Cerebellar nuclear complex (tissue), 1 donor: ENCODE measurements around the gene LRRC36.

ENCODE experiments used
- DNase-seq, 2 experiments: peaks; one replicate each; lab custom pipeline; 2025; lab: John Stamatoyannopoulos, UW

Gene LRRC36

DNA sequence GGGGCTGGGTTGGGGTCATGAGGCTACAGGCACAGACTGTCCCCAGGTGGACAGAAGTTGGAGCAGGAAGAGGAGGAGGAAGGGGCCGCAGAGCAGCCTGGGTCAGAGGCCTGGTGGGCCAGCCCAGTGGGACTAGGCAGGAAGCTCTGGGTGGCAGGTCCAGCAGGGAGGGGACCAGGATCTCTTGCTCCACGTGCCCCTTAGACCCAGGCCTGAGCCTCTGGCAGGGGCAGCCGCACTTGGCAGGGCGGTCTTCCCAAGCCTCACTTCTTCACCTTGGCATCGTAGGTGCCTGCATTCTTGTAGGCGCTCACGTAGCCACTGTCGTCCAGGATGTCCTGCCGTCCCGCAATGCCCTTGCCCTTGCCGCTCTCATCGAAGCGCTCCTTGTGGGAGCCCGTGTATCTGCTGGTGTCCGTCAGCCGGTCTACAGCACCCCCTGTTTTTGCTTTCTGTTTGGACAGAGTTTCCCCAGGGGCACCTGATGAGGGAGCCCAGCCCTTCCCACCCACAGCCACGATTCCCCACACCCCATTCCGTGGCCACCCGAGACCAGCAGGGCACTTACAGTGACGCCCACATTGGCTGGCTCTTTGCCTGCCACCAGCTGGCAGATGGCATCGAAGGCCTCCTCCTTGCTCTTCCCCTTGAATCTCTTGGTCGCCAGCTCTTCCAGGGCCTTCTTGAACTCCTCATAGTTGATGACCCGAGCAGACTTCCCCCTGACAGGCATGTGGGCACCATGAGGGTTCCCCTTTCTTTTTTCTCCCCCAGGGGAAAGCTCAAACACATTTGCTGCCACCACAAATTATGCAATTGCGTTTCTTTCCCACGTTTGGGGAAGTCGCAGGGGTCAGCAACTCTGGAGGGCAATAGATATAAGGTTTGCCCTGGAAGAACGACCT lies 63.5 kb downstream of the LRRC36 start:
- no peak for DNase-seq

DNA sequence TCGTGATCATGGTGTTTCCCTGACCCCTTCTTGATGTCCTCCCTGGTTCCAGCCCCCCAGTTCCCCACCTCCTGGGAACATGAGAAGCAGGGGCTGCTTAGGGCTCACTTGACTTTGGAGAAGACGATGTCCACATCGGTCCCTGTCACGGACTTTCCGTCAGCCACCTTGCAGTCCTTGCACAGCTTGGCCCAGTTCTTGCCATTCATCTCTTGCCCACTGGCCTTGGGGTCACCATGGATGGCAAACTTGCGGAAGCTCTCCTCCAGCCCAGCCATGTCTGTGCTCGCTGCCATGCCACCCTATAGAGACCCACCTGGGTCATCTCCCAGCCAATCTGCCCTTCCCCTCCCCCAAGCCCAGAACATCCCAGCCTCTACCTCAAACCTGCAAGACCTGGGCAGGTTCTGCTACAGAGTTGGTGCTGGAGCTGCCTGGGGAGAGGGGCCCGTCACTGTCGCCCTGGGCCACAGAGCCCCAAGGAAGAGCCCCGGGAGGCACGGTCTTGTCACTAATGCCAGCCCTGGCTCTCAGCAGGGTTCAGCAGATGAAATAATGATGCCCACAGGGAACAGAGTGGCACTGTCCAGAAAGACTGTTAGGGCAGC lies 64.3 kb downstream of the LRRC36 start:
- no peak for DNase-seq

GRCh38 chr16:67391424-67392300 lies 65.0 kb downstream of the LRRC36 start:
- DNase-seq, result no peak

- DNase-seq, result no peak
Measured at GRCh38 chr16:67392301-67393059, 65.9 kb downstream of the LRRC36 start.

GRCh38 chr16:67393111-67393787 lies 66.6 kb downstream of the LRRC36 start, which contains the start of gene TPPP3:
Gene TPPP3, minus strand, starts transcription at chr16:67393498. Its CDS starts 2,387 bp downstream, at chr16:67391111.
- no peak for DNase-seq

DNA sequence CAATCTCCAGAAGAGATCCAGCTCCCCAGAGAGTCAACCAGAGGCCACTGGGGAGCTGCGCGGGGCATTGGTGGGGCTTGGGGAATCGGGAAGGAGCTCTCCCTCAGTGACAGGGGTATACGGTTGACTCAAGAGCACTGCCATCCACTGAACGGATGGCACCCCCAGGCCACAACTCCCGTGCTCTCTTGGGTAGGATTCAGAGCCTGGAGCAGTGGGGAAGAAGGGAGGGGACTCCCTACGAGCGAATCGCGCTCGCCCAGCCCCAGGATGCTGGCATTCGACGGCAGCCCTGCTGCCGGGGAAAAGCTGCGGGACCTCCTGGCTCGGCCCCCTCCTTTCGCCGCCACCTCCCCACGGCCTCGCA lies 67.2 kb downstream of the LRRC36 start:
- DNase-seq, result no peak

DNA sequence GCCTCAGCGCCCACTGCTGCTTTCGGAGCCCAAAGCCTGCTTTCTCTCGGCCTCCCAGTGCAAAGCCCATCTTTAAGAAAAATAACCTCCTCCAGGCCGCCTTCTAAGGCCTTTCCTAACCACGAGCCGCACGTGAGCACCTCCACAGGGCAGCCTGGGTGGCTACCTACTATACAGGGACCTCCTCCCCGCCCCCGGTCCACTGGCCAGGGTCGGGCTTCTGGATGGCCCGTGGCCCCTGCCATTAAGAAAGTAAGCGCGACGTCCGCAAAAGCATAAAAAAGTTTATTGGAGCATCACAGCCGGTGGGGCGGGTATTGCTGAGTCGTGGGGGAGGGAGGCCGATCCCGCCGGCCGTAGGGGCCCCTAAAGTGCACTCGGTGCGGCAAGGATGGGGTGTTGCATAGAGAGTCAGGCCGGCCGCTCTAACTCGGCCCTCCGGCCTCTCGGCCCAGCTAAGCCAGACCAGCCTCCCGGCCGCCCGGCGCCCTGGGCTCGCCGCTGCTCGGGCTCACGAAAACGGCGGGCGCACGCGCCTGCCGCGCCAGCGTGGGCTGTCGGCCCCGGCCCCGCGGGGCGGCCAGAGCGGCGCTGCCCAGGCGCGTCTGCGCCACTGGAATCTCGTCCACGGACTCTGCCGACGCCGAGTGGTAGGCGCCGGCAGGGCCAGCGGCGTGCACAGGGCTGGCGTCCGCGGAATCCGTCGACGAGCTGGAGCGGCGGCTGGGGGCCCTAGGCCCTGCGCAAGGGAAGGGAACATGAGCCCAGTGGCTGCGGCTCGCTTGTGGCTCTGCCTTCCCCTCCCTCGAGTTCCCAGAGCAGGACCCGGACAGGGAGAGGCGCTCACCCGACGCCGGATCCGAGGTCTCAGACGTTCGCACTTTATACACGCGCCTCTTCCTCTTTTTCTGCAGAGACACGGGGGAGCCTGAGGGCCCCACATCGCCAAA lies 67.8 kb downstream of the LRRC36 start:
- DNase-seq, result no peak

- DNase-seq, result no peak
Measured at GRCh38 chr16:67395105-67395457, 68.5 kb downstream of the LRRC36 start.

GRCh38 chr16:67395458-67396158 lies 69.0 kb downstream of the LRRC36 start:
- DNase-seq, result no peak

GRCh38 chr16:67396159-67397035 lies 69.8 kb downstream of the LRRC36 start:
- no peak for DNase-seq

DNA sequence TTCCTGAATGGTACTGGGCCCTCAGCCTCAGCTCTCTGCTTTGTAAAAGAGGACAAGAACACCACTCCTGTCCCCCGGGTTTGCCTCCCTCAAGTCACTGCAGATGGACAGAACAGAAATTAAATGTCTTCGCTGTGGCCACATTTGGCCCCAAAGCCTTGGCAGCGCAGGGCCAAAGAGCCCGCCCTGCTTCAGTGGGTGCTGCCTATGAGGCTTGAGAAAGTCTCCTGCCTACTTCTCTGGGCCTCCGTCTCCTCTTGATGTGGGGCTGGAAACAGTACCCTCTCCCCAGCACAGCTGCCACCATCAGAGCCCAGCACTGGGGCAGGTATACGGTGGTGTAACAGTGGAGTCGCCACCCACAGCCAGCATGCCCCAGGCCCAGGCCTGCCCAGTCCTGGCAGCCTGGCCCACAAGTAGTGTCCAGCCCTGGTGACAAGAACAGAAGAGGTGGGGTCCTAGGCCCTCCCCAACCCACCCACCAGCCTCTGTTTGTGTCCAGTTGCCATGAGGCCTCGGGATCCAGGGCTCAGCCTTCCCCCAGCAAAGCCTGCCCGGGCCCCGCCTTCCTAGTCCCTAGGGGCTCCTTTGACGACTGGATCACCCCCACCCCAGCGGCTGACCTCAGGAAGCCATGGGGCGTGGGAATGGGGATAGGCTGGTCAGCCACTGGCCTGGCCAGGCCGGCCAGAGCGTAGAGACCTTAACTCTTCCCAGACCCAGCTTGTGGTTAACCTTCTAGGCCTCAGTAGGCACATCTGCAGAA lies 70.6 kb downstream of the LRRC36 start:
- no peak for DNase-seq

DNA sequence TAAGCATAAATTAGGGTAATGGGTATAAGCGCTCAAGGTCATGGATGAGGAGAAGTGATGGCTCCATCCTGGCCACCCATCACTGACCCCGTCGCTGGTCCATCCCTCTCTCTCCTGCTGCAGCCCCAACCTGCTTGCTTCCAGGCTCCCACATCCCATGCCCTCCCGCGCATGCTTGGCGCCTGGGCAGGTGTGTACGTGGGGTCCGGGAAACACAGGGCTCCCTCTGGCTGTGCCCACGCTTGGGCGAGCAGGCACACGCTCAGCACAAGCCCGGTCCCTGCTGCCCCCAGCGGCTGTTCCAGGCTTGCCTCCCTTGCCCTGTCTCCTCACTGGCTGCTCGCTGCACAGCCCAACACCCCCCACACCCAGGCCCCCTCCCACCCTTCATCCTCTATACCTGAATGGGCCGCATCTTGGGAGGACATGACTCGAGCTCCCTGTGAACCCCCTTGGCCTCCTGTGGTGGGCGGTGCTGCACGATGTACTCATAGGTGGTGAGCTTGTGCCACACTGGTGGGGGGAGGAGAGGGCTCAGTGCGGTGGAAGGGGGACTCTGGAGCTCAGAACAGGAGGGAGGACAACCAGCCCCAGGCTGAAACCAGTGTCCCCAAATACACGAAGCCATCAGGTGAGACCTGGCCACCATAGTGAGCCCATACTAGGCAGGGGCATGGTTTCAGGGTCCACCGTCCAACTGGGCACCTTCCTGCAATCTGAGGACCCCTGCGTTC lies 71.4 kb downstream of the LRRC36 start:
- DNase-seq, result no peak

DNA sequence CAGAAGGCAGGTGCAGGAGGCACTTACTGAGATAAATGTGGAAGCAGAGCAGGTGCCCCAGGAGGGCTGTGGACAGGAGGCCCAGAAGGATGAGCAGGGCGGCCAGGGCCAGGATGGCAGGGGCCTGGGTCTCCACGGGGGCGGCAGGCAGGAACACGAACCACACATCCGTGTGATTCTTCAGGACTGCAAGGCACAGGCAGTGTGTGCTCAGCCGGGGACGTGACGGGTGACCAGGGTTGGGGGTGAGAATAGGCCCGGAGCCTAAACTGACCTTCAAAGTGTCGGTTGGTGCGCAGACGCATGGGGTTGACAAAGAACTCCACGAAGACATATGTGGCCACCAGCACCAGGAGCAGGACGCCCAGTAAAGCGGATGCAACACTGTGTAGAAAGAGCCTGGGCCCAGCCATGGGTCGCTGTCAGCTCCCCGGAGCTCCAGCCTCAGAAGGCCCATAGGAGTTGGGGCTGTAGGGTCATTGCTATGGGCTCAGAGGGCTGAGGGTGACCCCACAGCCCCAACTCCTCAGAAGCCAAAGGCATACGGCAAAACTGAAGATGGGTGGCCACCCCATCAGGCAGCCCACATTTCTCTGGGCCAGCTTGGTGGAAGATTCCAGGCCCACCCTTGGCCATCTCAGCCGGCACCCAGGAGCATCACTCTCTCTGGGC lies 72.1 kb downstream of the LRRC36 start:
- no peak for DNase-seq

DNA sequence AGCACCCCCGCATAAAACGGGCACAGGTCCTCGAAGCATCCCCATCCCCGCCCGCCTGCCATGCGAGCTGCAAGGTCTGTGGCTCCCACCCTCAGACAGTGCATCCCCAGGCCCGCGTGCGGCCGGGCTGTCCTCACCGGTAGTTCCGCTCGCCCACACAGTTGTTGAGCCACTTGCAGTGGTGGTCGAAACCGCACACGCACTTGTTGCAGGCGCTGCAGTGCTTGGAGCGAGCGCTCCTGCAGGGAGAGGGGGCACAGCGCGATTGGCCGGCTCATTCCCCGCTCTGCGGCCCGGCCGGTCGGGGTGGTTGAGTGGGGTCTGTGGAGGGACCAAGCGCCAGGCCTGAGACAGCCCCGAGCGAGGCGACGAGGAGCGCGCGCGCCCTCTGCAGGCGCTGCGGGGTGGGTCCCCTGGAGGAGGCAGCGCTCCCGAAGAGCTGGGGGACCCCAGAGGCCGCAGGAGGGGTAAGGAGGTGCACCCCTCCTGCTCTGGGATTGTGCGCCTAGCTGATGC lies 72.7 kb downstream of the LRRC36 start:
- DNase-seq, result no peak

- DNase-seq, result no peak
Measured at GRCh38 chr16:67399749-67400704, 73.4 kb downstream of the LRRC36 start.
